Caco-2 (cell line): ENCODE data around the gene RASGRF1. TPM values are rescaled to one million over a fixed set of nuclear protein-coding genes. Genes with fewer than 3 reads are reported as not detected.

Experiments used
- BruUV-seq: library from RNA; stranded (reverse); fragments of 400-500 nt; replicated peaks from 2 replicates; lab custom pipeline; 2021; lab: Mats Ljungman, UMichigan
- CTCF ChIA-PET: fragments of 300-600 bp; sonication (Branson Sonifier 250); formaldehyde crosslinking; loops from one replicate; lab custom pipeline; 2022; ENCODE audit warnings: antibody characterized with exemption; lab: Charles Lee
- POLR2A ChIA-PET: fragments of 300-600 bp; sonication (Branson Sonifier 250); formaldehyde crosslinking; loops from one replicate; lab custom pipeline; 2022; ENCODE audit warnings: antibody characterized with exemption; lab: Charles Lee
- DNase-seq, 2 experiments: peaks; one replicate each; pipeline versions ENCODE4 v3.0.0 to v3.0.0-alpha.2; 2020 to 2022
- H3K27me3 ChIP-seq: replicated peaks from 2 replicates; pipeline ENCODE4 v1.6.0; 2011; ENCODE audit warnings: low read length; ENCODE audit not compliant: control insufficient read depth, insufficient read depth
- H3K36me3 ChIP-seq: 2 replicates; pipeline ENCODE4 v1.5.1; 2011; ENCODE audit warnings: low read length; ENCODE audit not compliant: control insufficient read depth, insufficient read depth
- H3K4me1 ChIP-seq: fragments of 250-450 bp; sonication (Bioruptor Pico); 2 replicates; pipeline ENCODE4 v1.5.1; 2020; ENCODE audit warnings: mild to moderate bottlenecking
- H3K4me3 ChIP-seq: 2 replicates; pipeline ENCODE4 v1.5.1; 2011; ENCODE audit warnings: low read depth, mild to moderate bottlenecking, control low read depth, low read length
- H3K9me3 ChIP-seq: fragments of 250-450 bp; sonication (Bioruptor Pico); 2 replicates; pipeline ENCODE4 v1.5.1; 2020; ENCODE audit warnings: mild to moderate bottlenecking, moderate library complexity
- H3K27ac Mint-ChIP-seq: one replicate; pipeline ENCODE4 v1.8.0; 2022; ENCODE audit warnings: mixed read lengths; ENCODE audit not compliant: unreplicated experiment
- H3K27me3 Mint-ChIP-seq: one replicate; pipeline ENCODE4 v1.8.0; 2022; ENCODE audit warnings: mixed read lengths; ENCODE audit not compliant: insufficient read depth, unreplicated experiment
- H3K36me3 Mint-ChIP-seq: one replicate; pipeline ENCODE4 v1.8.0; 2022; ENCODE audit warnings: mild to moderate bottlenecking, mixed read lengths; ENCODE audit not compliant: insufficient read depth, unreplicated experiment
- H3K4me1 Mint-ChIP-seq: one replicate; pipeline ENCODE4 v1.8.0; 2022; ENCODE audit warnings: low read depth, mixed read lengths; ENCODE audit not compliant: unreplicated experiment
- H3K4me3 Mint-ChIP-seq: one replicate; pipeline ENCODE4 v1.8.0; 2022; ENCODE audit warnings: mild to moderate bottlenecking, moderate library complexity, mixed read lengths; ENCODE audit not compliant: unreplicated experiment
- H3K9me3 Mint-ChIP-seq: one replicate; pipeline ENCODE4 v1.8.0; 2022; ENCODE audit warnings: mixed read lengths; ENCODE audit not compliant: unreplicated experiment
- CTCF ChIP-seq, 2 experiments: fragments of 200-600 bp in 1 of 2; IDR thresholded peaks; 1 replicate in 1 of 2; 2 replicates in 1 of 2; pipeline versions ENCODE4 v1.5.1 to v1.8.0; 2011 to 2022; ENCODE audit warnings: antibody characterized with exemption in 1 of 2, control low read depth in 1 of 2, inconsistent platforms in 1 of 2, low read depth in 1 of 2, low read length in 1 of 2, mild to moderate bottlenecking in 1 of 2, moderate library complexity in 1 of 2; ENCODE audit not compliant: insufficient read depth in 1 of 2, severe bottlenecking in 1 of 2, unreplicated experiment in 1 of 2
- intact Hi-C: fragments of 100-400 bp; cut with micrococcal nuclease; formaldehyde crosslinking; loops from one replicate; pipeline ENCODE4 v1.10.0; 2022; ENCODE audit not compliant: unreplicated experiment
- total RNA-seq: library from RNA; stranded (reverse); gene quantifications from 2 replicates; pipeline ENCODE4 v1.2.3, GENCODE V29; 2022

The RASGRF1 gene
- total RNA-seq, 1 experiment from 2014 or later, result 0.57 TPM

DNA sequence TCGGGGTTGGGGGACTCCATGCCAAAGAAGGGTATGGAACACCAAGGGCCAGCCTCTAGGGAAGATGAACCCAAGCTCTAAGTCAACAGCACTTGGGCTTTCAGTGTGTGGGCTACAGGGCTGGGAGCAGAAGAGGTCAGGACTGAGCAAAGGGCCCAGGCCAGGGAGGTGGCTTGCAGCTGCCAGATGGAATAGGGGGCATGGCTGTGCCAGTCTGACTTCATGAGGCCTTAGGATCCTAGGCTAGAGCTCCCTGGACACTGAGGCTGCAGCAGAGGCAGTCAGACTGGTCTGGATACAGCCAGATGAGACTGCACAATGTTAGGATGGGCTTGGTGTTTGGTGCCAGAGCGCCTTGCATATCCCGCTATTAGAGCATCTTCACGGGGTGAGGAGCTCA, 3.8 kb downstream of the RASGRF1 start:
- Mint-ChIP-seq H3K36me3 (peaks cover 7% of the 10 kb centered on the region), H3K27me3 (peaks cover 14% of the 10 kb centered on the region), H3K27ac (no peak overlapping the region), H3K4me3 (no peak overlapping the region), H3K9me3 (no peaks in the 10 kb centered on the region), H3K4me1 (no peaks in the 10 kb centered on the region)
- H3K4me3 ChIP-seq, result no peak overlapping the region
- no peaks in the 10 kb centered on the region; the same call in 1 of the 2 replicates for H3K27me3 ChIP-seq
- BruUV-seq, result no TSS peak
- DNase-seq, result no peak
- intact Hi-C loops, result no loop called here
- H3K4me1 ChIP-seq, result no peaks in the 10 kb centered on the region
- POLR2A ChIA-PET, result no interaction called here
- H3K36me3 ChIP-seq, result no peaks in the 10 kb centered on the region
- TF ChIP-seq CTCF (IDR thresholded peaks at IDR 0.05; ENCODE audit: insufficient read depth in 1 of 2, low read depth in 1 of 2, low read length in 1 of 2, severe bottlenecking in 1 of 2, unreplicated experiment in 1 of 2), result no peak
- CTCF ChIA-PET, result no interaction called here
- H3K9me3 ChIP-seq, result no peaks in the 10 kb centered on the region

DNA sequence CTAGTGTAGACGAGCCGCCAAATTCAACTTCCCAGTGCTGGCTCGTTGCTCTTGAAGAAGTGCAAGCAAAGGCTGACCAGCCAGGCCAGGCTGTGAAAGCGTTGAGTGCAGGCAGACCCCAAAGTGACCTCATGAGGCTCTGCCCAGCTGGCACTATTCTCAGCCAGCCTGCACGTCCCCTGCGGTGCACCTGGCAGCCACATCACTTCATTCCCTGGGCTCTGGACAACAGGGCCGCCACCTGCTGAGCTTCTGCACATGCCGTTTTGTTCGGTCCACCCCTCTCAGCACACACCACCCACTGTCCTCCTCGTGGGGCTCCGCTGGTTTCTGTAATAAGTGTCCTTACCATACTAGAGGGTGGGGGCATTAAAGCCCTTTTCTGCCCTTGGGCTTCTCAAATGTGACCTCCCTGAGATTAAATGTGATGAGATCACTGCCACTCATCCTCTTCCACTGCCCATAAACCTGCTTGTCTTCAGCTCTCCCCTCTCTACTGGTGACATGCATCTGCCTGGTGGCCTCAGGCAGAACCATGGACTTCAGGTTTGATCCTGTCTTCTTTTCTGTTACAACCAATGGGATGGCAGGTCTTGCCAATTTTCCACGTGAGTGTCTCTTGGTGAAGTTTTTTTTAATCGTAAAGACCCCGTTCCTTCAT, 6.1 kb downstream of the RASGRF1 start:
- H3K36me3 Mint-ChIP-seq, result no peaks in the 10 kb centered on the region
- no peak overlapping the region for H3K27ac Mint-ChIP-seq
- ChIA-PET POLR2A (no interaction called here), CTCF (interaction anchor here (1.4 kb wide), 1 partner anchor 56 kb away, joined by 3 read pairs; no protein-coding TSS in a partner anchor)
- H3K4me3 ChIP-seq, result no peak overlapping the region
- no peak for TF ChIP-seq CTCF (IDR thresholded peaks at IDR 0.05; ENCODE audit: insufficient read depth in 1 of 2, low read depth in 1 of 2, low read length in 1 of 2, severe bottlenecking in 1 of 2, unreplicated experiment in 1 of 2)
- intact Hi-C loops, result no loop called here
- H3K4me3 Mint-ChIP-seq, result no peak overlapping the region
- H3K36me3 ChIP-seq, result no peaks in the 10 kb centered on the region
- BruUV-seq, result no TSS peak
- H3K9me3 Mint-ChIP-seq, result no peaks in the 10 kb centered on the region
- H3K9me3 ChIP-seq, result no peaks in the 10 kb centered on the region
- peaks cover 14% of the 10 kb centered on the region for H3K27me3 Mint-ChIP-seq
- no peaks in the 10 kb centered on the region for H3K4me1 Mint-ChIP-seq
- H3K4me1 ChIP-seq, result no peaks in the 10 kb centered on the region
- no peak for DNase-seq
- H3K27me3 ChIP-seq, result no peaks in the 10 kb centered on the region; the same call in 1 of the 2 replicates

GRCh38 chr15:79083154-79083553, 7.4 kb downstream of the RASGRF1 start:
- H3K27ac Mint-ChIP-seq, result no peak overlapping the region
- DNase-seq, result no peak
- Histone ChIP-seq H3K4me3 (no peak overlapping the region), H3K27me3 (no peaks in the 10 kb centered on the region), H3K4me1 (no peaks in the 10 kb centered on the region), H3K9me3 (no peaks in the 10 kb centered on the region), H3K36me3 (no peaks in the 10 kb centered on the region)
- no peak overlapping the region for H3K4me3 Mint-ChIP-seq
- H3K4me1 Mint-ChIP-seq, result no peaks in the 10 kb centered on the region
- POLR2A ChIA-PET, result no interaction called here
- no peaks in the 10 kb centered on the region for H3K9me3 Mint-ChIP-seq
- CTCF ChIA-PET, result no interaction called here
- no peaks in the 10 kb centered on the region for H3K36me3 Mint-ChIP-seq
- BruUV-seq, result no TSS peak
- peaks cover 14% of the 10 kb centered on the region for H3K27me3 Mint-ChIP-seq
- TF ChIP-seq CTCF (IDR thresholded peaks at IDR 0.05; ENCODE audit: insufficient read depth in 1 of 2, low read depth in 1 of 2, low read length in 1 of 2, severe bottlenecking in 1 of 2, unreplicated experiment in 1 of 2), result no peak
- intact Hi-C loops, result no loop called here
